Nephron (organoid): ENCODE results near the gene DCDC2B.
A peak's percentile ranks its signal among the peaks of the same experiment; 100 is the strongest.

Experiments
- H3K27ac Mint-ChIP-seq, 3 experiments: 2 replicates each; pipeline ENCODE4 v1.8.0; 2020; ENCODE audit warnings: mixed read lengths in 3 of 3, mild to moderate bottlenecking in 2 of 3, moderate library complexity in 1 of 3
- H3K27me3 Mint-ChIP-seq: 2 replicates; pipeline ENCODE4 v1.8.0; 2021; ENCODE audit warnings: low read depth, mild to moderate bottlenecking, moderate library complexity, mixed read lengths
- H3K36me3 Mint-ChIP-seq: 2 replicates; pipeline ENCODE4 v1.8.0; 2020; ENCODE audit warnings: low read depth, mixed read lengths
- H3K4me1 Mint-ChIP-seq: 2 replicates; pipeline ENCODE4 v1.8.0; 2020; ENCODE audit warnings: mixed read lengths
- H3K4me3 Mint-ChIP-seq, 3 experiments: 2 replicates each; pipeline ENCODE4 v1.8.0; 2020; ENCODE audit warnings: mild to moderate bottlenecking in 3 of 3, mixed read lengths in 3 of 3, moderate library complexity in 2 of 3
- H3K9me3 Mint-ChIP-seq: 2 replicates; pipeline ENCODE4 v1.8.0; 2020; ENCODE audit warnings: mixed read lengths
- CTCF ChIP-seq, 3 experiments: fragments of 200-600 bp; sonication (generic); IDR thresholded peaks; one replicate each; pipeline ENCODE4 v1.5.0; 2021; ENCODE audit warnings: antibody characterized with exemption in 3 of 3; ENCODE audit not compliant: unreplicated experiment in 3 of 3

Gene DCDC2B

GRCh38 chr1:32178380-32179192 lies 30.3 kb upstream of the DCDC2B start:
- Mint-ChIP-seq H3K4me3 (peak overlapping the region; percentile 93 to 96 (median 93)), H3K27me3 (no peaks in the 10 kb centered on the region), H3K27ac (peak overlapping the region; percentile 98 to 99 (median 98)), H3K36me3 (peaks cover 35% of the 10 kb centered on the region), H3K4me1 (peaks cover 18% of the 10 kb centered on the region), H3K9me3 (no peaks in the 10 kb centered on the region)
- no peak for TF ChIP-seq CTCF (IDR thresholded peaks at IDR 0.05; ENCODE audit: unreplicated experiment in 3 of 3)

DNA sequence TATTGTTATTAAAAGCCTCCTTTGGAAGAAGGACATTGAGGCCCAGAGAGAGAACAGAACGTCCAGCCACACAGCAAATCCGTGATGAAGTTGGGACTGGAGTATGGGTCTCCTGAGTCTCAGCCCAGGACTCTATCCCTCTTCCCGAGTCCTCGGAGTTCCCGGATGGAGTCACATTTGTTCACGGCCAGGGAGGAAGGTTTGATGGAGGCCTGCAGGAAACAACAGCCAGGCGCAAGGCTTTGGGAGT lies 29.8 kb upstream of the DCDC2B start:
- H3K9me3 Mint-ChIP-seq = no peaks in the 10 kb centered on the region
- H3K4me1 Mint-ChIP-seq = peaks cover 22% of the 10 kb centered on the region
- H3K27ac Mint-ChIP-seq = peak overlapping the region; percentile 98 to 99 (median 98)
- TF ChIP-seq CTCF (IDR thresholded peaks at IDR 0.05; ENCODE audit: unreplicated experiment in 3 of 3) = no peak
- H3K36me3 Mint-ChIP-seq = peaks cover 39% of the 10 kb centered on the region
- no peaks in the 10 kb centered on the region for H3K27me3 Mint-ChIP-seq
- H3K4me3 Mint-ChIP-seq = peak overlapping the region; percentile 93 to 96 (median 93)

GRCh38 chr1:32179443-32180185 lies 29.3 kb upstream of the DCDC2B start, which contains the start of gene TXLNA:
TSS of gene TXLNA (plus strand) at chr1:32179675. CDS start at chr1:32180346, 671 bp downstream.
- Mint-ChIP-seq H3K36me3 (peaks cover 39% of the 10 kb centered on the region), H3K4me1 (peaks cover 26% of the 10 kb centered on the region), H3K27ac (peak within 1 kb of the TSS; percentile 98 to 99 (median 98)), H3K4me3 (peak within 1 kb of the TSS; percentile 94 to 96 (median 95)), H3K9me3 (no peaks in the 10 kb centered on the region), H3K27me3 (no peaks in the 10 kb centered on the region)
- TF ChIP-seq CTCF (IDR thresholded peaks at IDR 0.05; ENCODE audit: unreplicated experiment in 3 of 3) = peak in 1 of 3 experiments; percentile 9

GRCh38 chr1:32180186-32181060 lies 28.5 kb upstream of the DCDC2B start:
- Mint-ChIP-seq H3K27me3 (no peaks in the 10 kb centered on the region), H3K36me3 (peaks cover 45% of the 10 kb centered on the region), H3K27ac (peak overlapping the region; percentile 98 to 99 (median 98))

GRCh38 chr1:32181065-32181464 lies 27.8 kb upstream of the DCDC2B start:
- Mint-ChIP-seq H3K9me3 (no peaks in the 10 kb centered on the region), H3K27ac (peak overlapping the region; percentile 98 to 99 (median 98)), H3K4me3 (peak overlapping the region; percentile 94 to 96 (median 95)), H3K36me3 (peaks cover 48% of the 10 kb centered on the region), H3K4me1 (peaks cover 33% of the 10 kb centered on the region), H3K27me3 (no peaks in the 10 kb centered on the region)
- TF ChIP-seq CTCF (IDR thresholded peaks at IDR 0.05; ENCODE audit: unreplicated experiment in 3 of 3) = no peak

More at GRCh38 chr1:32180186-32181060, 28.5 kb upstream of the DCDC2B start:
- Mint-ChIP-seq H3K4me1 (peaks cover 32% of the 10 kb centered on the region), H3K9me3 (no peaks in the 10 kb centered on the region), H3K4me3 (peak overlapping the region; percentile 94 to 96 (median 95))
- TF ChIP-seq CTCF (IDR thresholded peaks at IDR 0.05; ENCODE audit: unreplicated experiment in 3 of 3) = no peak
